K562 (cell line): ENCODE measurements around the gene NUTF2. TPM values are rescaled to one million over a fixed set of nuclear protein-coding genes. Genes with fewer than 3 reads are reported as not detected.

ENCODE experiments used
- ATAC-seq: fragments of 200-7000 bp; cut with Tn5 transposase; 3 replicates; pipeline ENCODE4 v1.9.1; 2020; ENCODE audit warnings: moderate library complexity
- BruUV-seq: library from RNA; stranded (reverse); fragments of 400-500 nt; replicated peaks from 2 replicates; lab custom pipeline; 2021; lab: Mats Ljungman, UMichigan
- CTCF ChIA-PET: fragments of 300-600 bp; formaldehyde crosslinking; extraction: SDS; loops from one replicate; lab custom pipeline; 2021; ENCODE audit warnings: low intra/inter-chr PET ratio; lab: Yijun Ruan, JAX
- POLR2A ChIA-PET: fragments of 300-600, 350-650 bp; sonication (Branson Sonifier 250); formaldehyde crosslinking; extraction: SDS; loops from one replicate; lab custom pipeline; 2021; ENCODE audit warnings: antibody characterized with exemption, inconsistent platforms; lab: Yijun Ruan, JAX
- DNase-seq, 4 experiments: peaks; one replicate each; pipeline versions ENCODE4 v3.0.0 to v3.0.0-alpha.2; 2011 to 2018; ENCODE audit warnings: low spot score in 3 of 4, mixed read lengths in 3 of 4; ENCODE audit errors: extremely low read depth in 1 of 4
- FAIRE-seq: peaks from 2 replicates; lab custom pipeline; 2011; peaks lifted over from hg19 to GRCh38; lab: Jason Lieb, UNC
- H2AFZ ChIP-seq: 2 replicates; pipeline ENCODE4 v1.6.0; 2011; ENCODE audit warnings: low read depth, low read length, control low read depth, inconsistent platforms
- H3K27ac ChIP-seq: fragments of 200-600 bp; 3 replicates; pipeline ENCODE4 v1.8.0; 2011; ENCODE audit warnings: low read depth, mild to moderate bottlenecking, control low read depth, inconsistent platforms, low read length, moderate library complexity, mixed read lengths; ENCODE audit errors: extremely low read depth
- H3K27me3 ChIP-seq, 2 experiments: fragments of 300-600 bp in 1 of 2; 2 replicates in 1 of 2; 3 replicates in 1 of 2; pipeline versions ENCODE4 v1.6.0 to v1.8.0; 2011; ENCODE audit warnings: inconsistent platforms in 2 of 2, low read length in 2 of 2, mild to moderate bottlenecking in 1 of 2, mixed read lengths in 1 of 2, moderate library complexity in 1 of 2; ENCODE audit not compliant: control insufficient read depth in 2 of 2, insufficient read depth in 2 of 2
- H3K36me3 ChIP-seq: fragments of 300-600 bp; 3 replicates; pipeline ENCODE4 v1.8.0; 2011; ENCODE audit warnings: mild to moderate bottlenecking, low read length, inconsistent platforms; ENCODE audit not compliant: control insufficient read depth, insufficient read depth
- H3K4me1 ChIP-seq, 2 experiments: fragments of 200-600 bp in 1 of 2; replicated peaks in 1 of 2; 2 replicates in 1 of 2; 3 replicates in 1 of 2; pipeline versions ENCODE4 v1.5.1 to v1.8.0; 2011; ENCODE audit warnings: inconsistent platforms in 2 of 2, low read length in 2 of 2, mild to moderate bottlenecking in 1 of 2, mixed read lengths in 1 of 2, moderate library complexity in 1 of 2; ENCODE audit not compliant: control insufficient read depth in 2 of 2, insufficient read depth in 2 of 2
- H3K4me2 ChIP-seq: 2 replicates; pipeline ENCODE4 v1.6.1; 2011; ENCODE audit warnings: low read length, control low read depth, inconsistent platforms, mixed read lengths; ENCODE audit not compliant: insufficient read depth
- H3K4me3 ChIP-seq: fragments of 200-600 bp; sonication (generic), shearing (Covaris generic); 2 replicates; pipeline ENCODE4 v1.5.1; 2016; ENCODE audit warnings: control low read depth, inconsistent platforms
- H3K79me2 ChIP-seq: fragments of 200-600 bp; 3 replicates; pipeline ENCODE4 v1.8.0; 2011; ENCODE audit warnings: low read length, inconsistent platforms; ENCODE audit not compliant: control insufficient read depth, insufficient read depth
- H3K9ac ChIP-seq, 2 experiments: 2 replicates each; pipeline versions ENCODE4 v1.6.0 to v1.6.1; 2011; ENCODE audit warnings: low read depth in 2 of 2, low read length in 2 of 2, control low read depth in 1 of 2, inconsistent platforms in 1 of 2, mild to moderate bottlenecking in 1 of 2, mixed read lengths in 1 of 2; ENCODE audit not compliant: insufficient read depth in 1 of 2
- H3K9me1 ChIP-seq: one replicate; pipeline ENCODE4 v1.6.0; 2011; ENCODE audit warnings: inconsistent platforms, mild to moderate bottlenecking, low read length, moderate library complexity; ENCODE audit not compliant: control insufficient read depth, insufficient read depth
- H3K9me3 ChIP-seq: replicated peaks from 2 replicates; pipeline ENCODE4 v1.5.1; 2011; ENCODE audit warnings: low read depth, low read length, inconsistent platforms; ENCODE audit not compliant: control insufficient read depth, insufficient read depth
- H4K20me1 ChIP-seq: replicated peaks from 2 replicates; pipeline ENCODE4 v1.6.1; 2011; ENCODE audit warnings: low read length, inconsistent platforms, mixed read lengths; ENCODE audit not compliant: control insufficient read depth, insufficient read depth
- AFF4 ChIP-seq: sonication (generic); formaldehyde crosslinking; IDR thresholded peaks from 2 replicates; pipeline ENCODE4 v1.8.0; 2023; ENCODE audit warnings: mild to moderate bottlenecking, missing genetic modification reagents
- C11orf30 ChIP-seq: fragments of 450-650 bp; IDR thresholded peaks from 2 replicates; pipeline ENCODE4 v1.6.1; 2016; ENCODE audit warnings: low read depth, mild to moderate bottlenecking
- KAT2B ChIP-seq: IDR thresholded peaks from one replicate; pipeline ENCODE4 v1.6.1; 2012; ENCODE audit warnings: low read depth, mild to moderate bottlenecking, control low read depth, inconsistent platforms, low read length, moderate library complexity
- KHSRP ChIP-seq: fragments of 450-650 bp; IDR thresholded peaks from 2 replicates; pipeline ENCODE4 v1.6.1; 2017
- MYNN ChIP-seq, 2 experiments: sonication (generic); formaldehyde crosslinking in 1 of 2; IDR thresholded peaks; 2 replicates each; pipeline versions ENCODE4 v1.5.0 to v1.6.1; 2016 to 2020; ENCODE audit warnings: antibody characterized with exemption in 1 of 2, missing genetic modification reagents in 1 of 2
- RHOXF2B ChIP-seq: fragments of 250-450 bp; sonication (Bioruptor Pico); conservative IDR thresholded peaks from 2 replicates; pipeline ENCODE4 v1.5.1; 2021
- TAF9B ChIP-seq: fragments of 450-650 bp; IDR thresholded peaks from 2 replicates; pipeline ENCODE4 v1.6.1; 2018; ENCODE audit warnings: mild to moderate bottlenecking; ENCODE audit not compliant: partially characterized antibody
- TBP ChIP-seq: optimal IDR thresholded peaks from 2 replicates; pipeline ENCODE3; 2011; ENCODE audit warnings: low read depth, low read length, improper control_type of control experiment
- ZZZ3 ChIP-seq: fragments of 450-650 bp; IDR thresholded peaks from 2 replicates; pipeline ENCODE4 v1.6.1; 2016; ENCODE audit warnings: antibody characterized with exemption, mild to moderate bottlenecking, moderate library complexity
- WGBS: fragments of 100-300 bp; shearing (Covaris generic); methylation state at CpG from one replicate; pipeline ENCODE4 v1.1.6; 2016; ENCODE audit warnings: low coverage, mixed read lengths; ENCODE audit not compliant: insufficient coverage; ENCODE audit errors: missing lambda C conversion rate; 5-methylcytosine and 5-hydroxymethylcytosine counted together
- in situ Hi-C: fragments of 300-500 bp; cut with MboI; formaldehyde crosslinking; loops from 4 replicates; pipeline ENCODE4 v1.15.0; 2018; ENCODE audit warnings: inconsistent platforms, mixed read lengths
- intact Hi-C: fragments of 100-400 bp; cut with micrococcal nuclease; formaldehyde crosslinking; loops from 2 replicates; pipeline ENCODE4 v1.14.2; 2022
- polyA plus RNA-seq, 8 experiments: library from polyadenylated mRNA; depleted of rRNA in 4 of 8; stranded (reverse) in 5 of 8; unstranded in 3 of 8; fragments of >200 nt; fragmentation: Nextera tagmentation in 2 of 8; fragmentation: Illumina TruSeq in 1 of 8; extraction: Ambion mirVana in 2 of 8; extraction: Trizol in 1 of 8; gene quantifications; 2 replicates each; pipeline versions ENCODE4 v1.2.1 to v1.2.3, GENCODE V29; 2011 to 2014; ENCODE audit warnings: inconsistent platforms in 1 of 8, missing spikeins in 1 of 8
- total RNA-seq, 7 experiments: library from RNA; depleted of rRNA in 6 of 7; stranded (reverse); fragments of >200 nt in 6 of 7; fragmentation: Illumina TruSeq in 2 of 7; extraction: Trizol in 2 of 7; gene quantifications; 2 replicates each; pipeline versions ENCODE4 v1.2.1 to v1.2.3, GENCODE V29; 2011 to 2021; ENCODE audit warnings: low replicate concordance in 1 of 7

Gene NUTF2
- total and polyA plus RNA-seq, 9 of the 15 experiments (the other 6 are each of a cell fraction or from before 2014, with no cell fraction given) = 106 to 248 (median 147) TPM

DNA sequence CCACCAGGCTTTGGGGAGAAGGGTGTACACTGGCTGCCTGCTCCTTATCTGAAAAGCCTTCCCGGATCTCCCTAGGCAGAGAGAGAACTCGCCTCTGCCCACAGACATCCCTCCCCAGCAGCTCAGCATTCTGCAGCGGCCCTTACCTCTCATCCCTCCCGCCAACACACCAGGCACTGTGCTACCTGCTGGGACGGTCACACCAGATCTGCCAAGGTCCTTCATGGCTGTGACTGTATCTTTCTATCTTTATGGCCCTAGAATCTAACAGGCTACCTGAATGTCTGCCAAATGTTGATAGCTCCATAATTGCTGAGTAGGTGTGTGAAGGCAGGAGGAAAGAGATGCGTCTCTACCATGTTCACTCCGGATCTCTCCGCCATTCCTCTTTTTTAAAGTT is 32.2 kb upstream of the NUTF2 start:
- Histone ChIP-seq H4K20me1 (no peaks in the 10 kb centered on the region), H3K27ac (no peak overlapping the region), H3K4me2 (peak overlapping the region; percentile 27; the same call in 1 of the 2 replicates), H3K36me3 (no peaks in the 10 kb centered on the region), H2AFZ (peak overlapping the region; percentile 63), H3K9me1 (no peaks in the 10 kb centered on the region), H3K27me3 (no peaks in the 10 kb centered on the region), H3K9ac (peak overlapping the region in 1 of 2 experiments; percentile 6; a peak in 1 of 4 replicates), H3K4me3 (no peak overlapping the region), H3K79me2 (no peaks in the 10 kb centered on the region), H3K4me1 (peaks cover 5% of the 10 kb centered on the region in 2 experiments; a peak in 3 of 5 replicates), H3K9me3 (no peaks in the 10 kb centered on the region)
- TF ChIP-seq ZZZ3 = no peak
- no peak for TF ChIP-seq KAT2B
- no peak for TF ChIP-seq AFF4 (CRISPR knock-in tag)
- no peak for TF ChIP-seq KHSRP
- peak; percentile 30; the same call in 1 of the 2 replicates for TF ChIP-seq C11orf30
- TF ChIP-seq MYNN (IDR thresholded peaks at IDR 0.05) = no peak
- TF ChIP-seq MYNN (CRISPR knock-in tag; IDR thresholded peaks at IDR 0.05) = no peak
- no peak for TF ChIP-seq RHOXF2B (CRISPR knock-in tag)
- no peak for TF ChIP-seq TBP
- TF ChIP-seq TAF9B = no peak
- FAIRE-seq (no peak), DNase-seq (no peak), ATAC-seq (peak; percentile 24; the same call in 2 of the 3 replicates)
- in situ Hi-C loops = loop anchor here (10.0 kb wide), 1 partner anchor 230 kb away; no protein-coding TSS in a partner anchor
- intact Hi-C loops = no loop called here
- BruUV-seq = no TSS peak
- CTCF ChIA-PET = no interaction called here
- POLR2A ChIA-PET = interaction anchor here (0.7 kb wide), 1 partner anchor 62 kb away, joined by 3 read pairs; no protein-coding TSS in a partner anchor
- WGBS = 17% methylated on average over 8 of the region's 8 CpGs
